ENCODE measurements around the gene TH.

DNA sequence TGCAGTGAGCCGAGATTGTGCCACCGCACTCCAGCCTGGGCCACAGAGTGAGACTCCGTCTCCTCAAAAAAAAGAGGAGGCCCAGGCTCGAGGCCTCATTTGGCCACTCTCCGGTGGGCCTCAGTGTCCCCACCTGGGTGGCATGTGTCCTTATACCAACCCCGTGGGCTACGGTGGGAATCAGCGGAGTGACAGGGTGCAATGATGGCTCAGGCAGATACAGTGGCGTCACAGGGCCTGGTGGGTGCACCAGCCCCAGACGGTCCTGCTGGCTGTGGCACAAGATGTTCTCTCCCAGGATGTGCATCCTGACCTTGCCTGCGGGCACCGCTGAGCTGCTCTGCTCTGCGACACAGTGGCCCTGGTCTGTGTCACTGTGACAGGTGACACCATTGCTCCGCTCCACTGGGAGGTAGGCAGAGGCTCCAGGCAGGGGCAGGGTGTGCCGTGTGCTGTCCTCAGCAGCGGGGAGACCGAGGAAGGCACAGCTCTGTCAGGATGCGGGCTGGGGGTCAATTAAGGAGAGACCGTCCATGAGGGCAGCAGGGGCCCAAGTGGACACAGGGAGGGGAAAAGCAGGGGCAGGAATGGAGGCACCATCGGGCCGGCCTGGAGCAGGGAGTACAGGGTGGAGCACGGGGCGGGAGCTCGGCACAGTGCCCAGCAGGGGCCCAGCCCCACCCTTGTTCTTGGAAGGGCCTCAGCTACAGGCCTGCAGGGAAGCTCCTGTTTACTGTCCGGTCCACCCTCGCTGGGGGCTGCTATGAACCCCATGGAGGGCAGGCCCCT, 21.7 kb upstream of the TH start:
- TF ChIP-seq, protein P1, sequence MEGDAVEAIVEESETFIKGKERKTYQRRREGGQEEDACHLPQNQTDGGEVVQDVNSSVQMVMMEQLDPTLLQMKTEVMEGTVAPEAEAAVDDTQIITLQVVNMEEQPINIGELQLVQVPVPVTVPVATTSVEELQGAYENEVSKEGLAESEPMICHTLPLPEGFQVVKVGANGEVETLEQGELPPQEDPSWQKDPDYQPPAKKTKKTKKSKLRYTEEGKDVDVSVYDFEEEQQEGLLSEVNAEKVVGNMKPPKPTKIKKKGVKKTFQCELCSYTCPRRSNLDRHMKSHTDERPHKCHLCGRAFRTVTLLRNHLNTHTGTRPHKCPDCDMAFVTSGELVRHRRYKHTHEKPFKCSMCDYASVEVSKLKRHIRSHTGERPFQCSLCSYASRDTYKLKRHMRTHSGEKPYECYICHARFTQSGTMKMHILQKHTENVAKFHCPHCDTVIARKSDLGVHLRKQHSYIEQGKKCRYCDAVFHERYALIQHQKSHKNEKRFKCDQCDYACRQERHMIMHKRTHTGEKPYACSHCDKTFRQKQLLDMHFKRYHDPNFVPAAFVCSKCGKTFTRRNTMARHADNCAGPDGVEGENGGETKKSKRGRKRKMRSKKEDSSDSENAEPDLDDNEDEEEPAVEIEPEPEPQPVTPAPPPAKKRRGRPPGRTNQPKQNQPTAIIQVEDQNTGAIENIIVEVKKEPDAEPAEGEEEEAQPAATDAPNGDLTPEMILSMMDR (IDR thresholded peaks at IDR 0.05): no peak
- TF ChIP-seq EZH2phosphoT487 (IDR thresholded peaks at IDR 0.05): no peak

Measured in neural progenitor cell (in vitro differentiated cells).